HL-60 (cell line): Measurements from ENCODE around the gene VPS37D.

Experiments used
- DNase-seq, 2 experiments: peaks; one replicate each; pipeline ENCODE4 v3.0.0-alpha.2; 2010 to 2020; ENCODE audit warnings: low read depth in 1 of 2, low spot score in 1 of 2
- H3K27ac ChIP-seq: fragments of 250-450 bp; sonication (Bioruptor Pico); replicated peaks from 2 replicates; pipeline ENCODE4 v1.5.1; 2020; ENCODE audit warnings: mild to moderate bottlenecking, moderate library complexity
- H3K27me3 ChIP-seq: fragments of 250-450 bp; sonication (Bioruptor Pico); 2 replicates; pipeline ENCODE4 v1.5.1; 2021; ENCODE audit warnings: mild to moderate bottlenecking, moderate library complexity; ENCODE audit not compliant: insufficient read depth, poor library complexity, severe bottlenecking
- H3K4me3 ChIP-seq: replicated peaks from 2 replicates; pipeline ENCODE4 v1.5.1; 2011; ENCODE audit warnings: mild to moderate bottlenecking, control low read depth, low read length; ENCODE audit not compliant: insufficient read depth
- CTCF ChIP-seq: IDR thresholded peaks from one replicate; pipeline ENCODE4 v1.5.1; 2011; ENCODE audit warnings: low read length, control low read depth, inconsistent platforms; ENCODE audit not compliant: insufficient read depth
- GABPA ChIP-seq: IDR thresholded peaks from 2 replicates; pipeline ENCODE4 v1.6.1; 2012; ENCODE audit warnings: low read depth
- POLR2AphosphoS5 ChIP-seq: IDR thresholded peaks from 2 replicates; pipeline ENCODE4 v1.6.1; 2012; ENCODE audit warnings: low read depth
- REST ChIP-seq: IDR thresholded peaks from 2 replicates; pipeline ENCODE4 v1.6.1; 2012; ENCODE audit warnings: low read depth; ENCODE audit not compliant: insufficient replicate concordance
- SPI1 ChIP-seq: IDR thresholded peaks from 2 replicates; pipeline ENCODE4 v1.6.1; 2012; ENCODE audit warnings: low read depth, mild to moderate bottlenecking, borderline replicate concordance

VPS37D gene

GRCh38 chr7:73696372-73696771, 28.7 kb downstream of the VPS37D start:
- TF ChIP-seq POLR2AphosphoS5, result no peak
- no peak for TF ChIP-seq CTCF
- no peak for TF ChIP-seq GABPA
- no peak for TF ChIP-seq REST
- TF ChIP-seq SPI1, result no peak
- Histone ChIP-seq H3K27ac (no peak overlapping the region), H3K4me3 (no peak overlapping the region), H3K27me3 (no peaks in the 10 kb centered on the region)
- DNase-seq, result no peak

GRCh38 chr7:73698410-73698809, 30.8 kb downstream of the VPS37D start:
- Histone ChIP-seq H3K27me3 (no peaks in the 10 kb centered on the region), H3K4me3 (no peak overlapping the region), H3K27ac (no peak overlapping the region)
- no peak for DNase-seq
- no peak for TF ChIP-seq CTCF
- TF ChIP-seq POLR2AphosphoS5, result no peak
- no peak for TF ChIP-seq SPI1
- TF ChIP-seq GABPA, result no peak
- no peak for TF ChIP-seq REST

- no peak for DNase-seq
- H3K27me3 ChIP-seq, result no peaks in the 10 kb centered on the region
- no peak overlapping the region for H3K27ac ChIP-seq
- no peak overlapping the region for H3K4me3 ChIP-seq
- TF ChIP-seq POLR2AphosphoS5 (no peak), CTCF (no peak), GABPA (no peak)
These were observed 31.9 kb downstream of the VPS37D start for GRCh38 chr7:73699370-73700068.

GRCh38 chr7:73700069-73700423, 32.4 kb downstream of the VPS37D start:
- no peaks in the 10 kb centered on the region for H3K27me3 ChIP-seq
- no peak overlapping the region for H3K4me3 ChIP-seq
- TF ChIP-seq CTCF (no peak), SPI1 (no peak), REST (no peak), POLR2AphosphoS5 (no peak)
- DNase-seq, result no peak
- H3K27ac ChIP-seq, result no peak overlapping the region
